H9 (cell line): ENCODE data around the gene KRTAP10-10. TPM values are rescaled to one million over a fixed set of nuclear protein-coding genes. Genes with fewer than 3 reads are reported as not detected.

ENCODE experiments used
- DNase-seq: peaks from one replicate; pipeline ENCODE4 v3.0.0-alpha.2; 2017
- H2AFZ ChIP-seq: one replicate; pipeline ENCODE4 v1.6.1; 2013; ENCODE audit warnings: mild to moderate bottlenecking, low read length, control low read depth, moderate library complexity
- H2AK5ac ChIP-seq: 2 replicates; pipeline ENCODE4 v1.6.1; 2013; ENCODE audit warnings: low read length, control low read depth, mixed read lengths; ENCODE audit not compliant: insufficient read length
- H2BK120ac ChIP-seq: one replicate; pipeline ENCODE4 v1.6.1; 2013; ENCODE audit warnings: low read depth, mild to moderate bottlenecking, low read length, control low read depth, inconsistent platforms; ENCODE audit not compliant: poor library complexity, severe bottlenecking
- H2BK12ac ChIP-seq: 2 replicates; pipeline ENCODE4 v1.6.1; 2013; ENCODE audit warnings: low read length, control low read depth, mixed read lengths, low read depth; ENCODE audit not compliant: insufficient read length
- H2BK15ac ChIP-seq: 2 replicates; pipeline ENCODE4 v1.6.1; 2013; ENCODE audit warnings: low read depth, low read length, control low read depth
- H2BK20ac ChIP-seq: one replicate; pipeline ENCODE4 v1.6.1; 2013; ENCODE audit warnings: low read depth, mild to moderate bottlenecking, low read length, control low read depth, inconsistent platforms; ENCODE audit not compliant: poor library complexity, severe bottlenecking
- H2BK5ac ChIP-seq: 2 replicates; pipeline ENCODE4 v1.6.1; 2013; ENCODE audit warnings: low read length, control low read depth, mixed read lengths; ENCODE audit not compliant: insufficient read length
- H3K14ac ChIP-seq: 2 replicates; pipeline ENCODE4 v1.6.1; 2013; ENCODE audit warnings: low read length, control low read depth; ENCODE audit not compliant: insufficient read depth
- H3K18ac ChIP-seq: 2 replicates; pipeline ENCODE4 v1.6.1; 2013; ENCODE audit warnings: low read depth, mild to moderate bottlenecking, mixed read lengths, low read length, control low read depth; ENCODE audit not compliant: insufficient read length
- H3K23ac ChIP-seq: 2 replicates; pipeline ENCODE4 v1.6.1; 2013; ENCODE audit warnings: low read length, control low read depth, mixed read lengths, low read depth; ENCODE audit not compliant: insufficient read length
- H3K23me2 ChIP-seq: 2 replicates; pipeline ENCODE4 v1.6.1; 2013; ENCODE audit warnings: low read depth, mild to moderate bottlenecking, mixed read lengths, low read length, control low read depth; ENCODE audit not compliant: insufficient read length, poor library complexity, severe bottlenecking
- H3K27ac ChIP-seq: 2 replicates; pipeline ENCODE4 v1.5.1; 2013; ENCODE audit warnings: low read length, control low read depth, mixed read lengths, low read depth; ENCODE audit not compliant: insufficient read length
- H3K27me3 ChIP-seq: 2 replicates; pipeline ENCODE4 v1.6.1; 2013; ENCODE audit warnings: low read length, control low read depth, inconsistent platforms; ENCODE audit not compliant: insufficient read depth
- H3K4ac ChIP-seq: 2 replicates; pipeline ENCODE4 v1.6.1; 2013; ENCODE audit warnings: low read depth, mild to moderate bottlenecking, control low read depth, inconsistent platforms, low read length, moderate library complexity
- H3K4me1 ChIP-seq: 2 replicates; pipeline ENCODE4 v1.6.1; 2013; ENCODE audit warnings: low read length, control low read depth, inconsistent platforms; ENCODE audit not compliant: insufficient read depth
- H3K4me2 ChIP-seq: 2 replicates; pipeline ENCODE4 v1.6.1; 2013; ENCODE audit warnings: low read length, control low read depth, mixed read lengths; ENCODE audit not compliant: insufficient read length, insufficient read depth
- H3K56ac ChIP-seq: 2 replicates; pipeline ENCODE4 v1.6.1; 2013; ENCODE audit warnings: low read depth, mild to moderate bottlenecking, mixed read lengths, low read length, control low read depth; ENCODE audit not compliant: insufficient read length
- H3K79me1 ChIP-seq: 2 replicates; pipeline ENCODE4 v1.6.1; 2013; ENCODE audit warnings: low read depth, mild to moderate bottlenecking, moderate library complexity, low read length, control low read depth, inconsistent platforms; ENCODE audit not compliant: insufficient read depth, poor library complexity, severe bottlenecking
- H3K79me2 ChIP-seq: 2 replicates; pipeline ENCODE4 v1.6.1; 2013; ENCODE audit warnings: low read length, control low read depth, inconsistent platforms; ENCODE audit not compliant: insufficient read depth
- H3K9ac ChIP-seq: 2 replicates; pipeline ENCODE4 v1.6.1; 2013; ENCODE audit warnings: low read length, control low read depth, mixed read lengths; ENCODE audit not compliant: insufficient read length; ENCODE audit errors: extremely low read depth
- H3K9me3 ChIP-seq: one replicate; pipeline ENCODE4 v1.6.1; 2013; ENCODE audit warnings: low read depth, low read length, inconsistent platforms; ENCODE audit not compliant: control insufficient read depth
- H3T11ph ChIP-seq: one replicate; pipeline ENCODE4 v1.6.1; 2013; ENCODE audit warnings: mild to moderate bottlenecking, low read length, control low read depth, inconsistent platforms
- H4K20me1 ChIP-seq: one replicate; pipeline ENCODE4 v1.6.1; 2013; ENCODE audit not compliant: control insufficient read depth, insufficient read length, insufficient read depth
- H4K5ac ChIP-seq: 2 replicates; pipeline ENCODE4 v1.6.1; 2013; ENCODE audit warnings: low read depth, mild to moderate bottlenecking, mixed read lengths, low read length, control low read depth; ENCODE audit not compliant: insufficient read length
- H4K8ac ChIP-seq: replicated peaks from 2 replicates; pipeline ENCODE4 v1.6.1; 2013; ENCODE audit warnings: low read length, control low read depth, mixed read lengths, low read depth; ENCODE audit not compliant: insufficient read length
- H4K91ac ChIP-seq: 2 replicates; pipeline ENCODE4 v1.6.1; 2013; ENCODE audit warnings: low read depth, mild to moderate bottlenecking, moderate library complexity, mixed read lengths, low read length, control low read depth; ENCODE audit not compliant: insufficient read length
- H3K27ac Mint-ChIP-seq, 3 experiments: 2 replicates in 2 of 3; 3 replicates in 1 of 3; pipeline ENCODE4 v1.8.0; 2020 to 2021; ENCODE audit warnings: mixed read lengths in 3 of 3, mild to moderate bottlenecking in 1 of 3, moderate library complexity in 1 of 3
- H3K27me3 Mint-ChIP-seq: 2 replicates; pipeline ENCODE4 v1.8.0; 2021; ENCODE audit warnings: low read depth, mild to moderate bottlenecking, moderate library complexity, mixed read lengths
- H3K36me3 Mint-ChIP-seq, 3 experiments: 2 replicates in 2 of 3; 3 replicates in 1 of 3; pipeline ENCODE4 v1.8.0; 2020 to 2021; ENCODE audit warnings: low read depth in 3 of 3, mixed read lengths in 3 of 3; ENCODE audit not compliant: insufficient read depth in 1 of 3
- H3K4me1 Mint-ChIP-seq, 2 experiments: 2 replicates each; pipeline ENCODE4 v1.8.0; 2020; ENCODE audit warnings: mixed read lengths in 2 of 2
- H3K4me3 Mint-ChIP-seq, 2 experiments: 2 replicates in 1 of 2; 3 replicates in 1 of 2; pipeline ENCODE4 v1.8.0; 2020 to 2021; ENCODE audit warnings: mild to moderate bottlenecking in 2 of 2, mixed read lengths in 2 of 2, moderate library complexity in 1 of 2
- H3K9me3 Mint-ChIP-seq, 2 experiments: 2 replicates in 1 of 2; 3 replicates in 1 of 2; pipeline ENCODE4 v1.8.0; 2020; ENCODE audit warnings: mild to moderate bottlenecking in 2 of 2, mixed read lengths in 2 of 2, moderate library complexity in 1 of 2
- WGBS: extraction: QIAGEN DNeasy Blood & Tissue Kit; methylation state at CpG from one replicate; pipeline ENCODE4 v1.1.7; 2013; ENCODE audit warnings: missing lambda C conversion rate, low lambda C conversion rate, mixed read lengths; ENCODE audit not compliant: insufficient read length; ENCODE audit errors: extremely low coverage; 5-methylcytosine and 5-hydroxymethylcytosine counted together
- total RNA-seq: library from RNA; stranded (reverse); gene quantifications from 2 replicates; pipeline ENCODE4 v1.2.1, GENCODE V29; 2021
- TF ChIP-seq, protein P1 (sequence below): fragments of 200-600 bp; sonication (generic); conservative IDR thresholded peaks from 3 replicates; pipeline ENCODE4 v1.8.0; 2021; ENCODE audit warnings: antibody characterized with exemption, mild to moderate bottlenecking

The KRTAP10-10 gene
- total RNA-seq, 1 experiment from 2014 or later = not detected

DNA sequence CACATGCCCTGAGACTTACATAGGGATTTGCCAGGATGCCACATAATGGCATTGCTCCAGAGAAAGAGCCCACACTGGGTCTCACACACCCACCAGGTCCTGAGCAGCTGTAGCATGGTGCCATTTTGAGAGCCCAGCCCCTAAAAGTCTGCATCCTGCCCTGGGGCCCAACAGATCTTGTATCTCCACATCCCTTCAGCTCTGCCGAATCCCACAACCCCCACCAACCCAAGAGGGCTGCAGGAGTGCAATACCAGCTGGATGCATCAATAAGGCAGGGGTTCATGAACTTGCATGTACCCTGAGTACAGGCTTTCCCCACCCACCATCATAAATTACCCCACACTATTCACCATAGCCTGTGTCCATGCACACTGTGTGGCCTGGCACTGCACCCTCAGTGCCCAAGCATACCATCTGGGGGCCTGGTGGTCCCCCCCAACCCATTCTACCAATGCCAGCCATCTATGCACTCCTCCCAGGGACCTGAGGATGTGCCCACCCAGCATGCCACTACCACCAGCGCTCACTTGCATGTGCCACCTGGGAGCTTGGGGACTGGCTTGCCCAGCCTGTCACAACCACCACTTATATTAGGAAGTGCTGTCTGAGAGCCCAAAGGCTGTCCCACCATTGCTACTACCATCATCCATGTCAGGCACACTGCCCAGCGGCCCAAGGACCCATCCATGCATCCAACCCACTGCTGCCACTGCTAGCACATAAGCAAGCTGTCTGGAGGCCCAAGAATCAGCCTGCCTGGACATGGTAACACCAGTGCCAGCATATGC lies 33.7 kb downstream of the KRTAP10-10 start:
- Histone ChIP-seq H3K23ac (no peak overlapping the region), H2BK15ac (no peak overlapping the region), H3K23me2 (no peaks in the 10 kb centered on the region), H3K9ac (no peak overlapping the region), H4K5ac (no peak overlapping the region), H3K9me3 (no peaks in the 10 kb centered on the region), H4K20me1 (no peaks in the 10 kb centered on the region), H2BK20ac (no peak overlapping the region), H3K18ac (no peak overlapping the region), H3K4ac (no peak overlapping the region), H2BK5ac (no peak overlapping the region), H4K8ac (no peak overlapping the region), H3K56ac (no peak overlapping the region), H3T11ph (no peak overlapping the region), H4K91ac (no peak overlapping the region), H3K4me1 (no peaks in the 10 kb centered on the region), H3K4me2 (no peak overlapping the region), H2BK12ac (no peak overlapping the region), H2AFZ (no peak overlapping the region), H3K79me1 (no peaks in the 10 kb centered on the region), H3K27ac (no peak overlapping the region), H2AK5ac (no peak overlapping the region), H3K79me2 (no peaks in the 10 kb centered on the region), H3K14ac (no peak overlapping the region), H2BK120ac (no peak overlapping the region), H3K27me3 (no peaks in the 10 kb centered on the region)
- Mint-ChIP-seq H3K27ac (no peak overlapping the region), H3K4me1 (no peaks in the 10 kb centered on the region; a peak in 1 of 4 replicates), H3K27me3 (peaks cover 4% of the 10 kb centered on the region; the same call in 1 of the 2 replicates), H3K9me3 (peaks cover 38 to 51% of the 10 kb centered on the region in 2 experiments), H3K36me3 (peaks cover 12 to 43% (median 17%) of the 10 kb centered on the region in 3 experiments), H3K4me3 (no peak overlapping the region)
- DNase-seq = no peak
- TF ChIP-seq, protein P1, sequence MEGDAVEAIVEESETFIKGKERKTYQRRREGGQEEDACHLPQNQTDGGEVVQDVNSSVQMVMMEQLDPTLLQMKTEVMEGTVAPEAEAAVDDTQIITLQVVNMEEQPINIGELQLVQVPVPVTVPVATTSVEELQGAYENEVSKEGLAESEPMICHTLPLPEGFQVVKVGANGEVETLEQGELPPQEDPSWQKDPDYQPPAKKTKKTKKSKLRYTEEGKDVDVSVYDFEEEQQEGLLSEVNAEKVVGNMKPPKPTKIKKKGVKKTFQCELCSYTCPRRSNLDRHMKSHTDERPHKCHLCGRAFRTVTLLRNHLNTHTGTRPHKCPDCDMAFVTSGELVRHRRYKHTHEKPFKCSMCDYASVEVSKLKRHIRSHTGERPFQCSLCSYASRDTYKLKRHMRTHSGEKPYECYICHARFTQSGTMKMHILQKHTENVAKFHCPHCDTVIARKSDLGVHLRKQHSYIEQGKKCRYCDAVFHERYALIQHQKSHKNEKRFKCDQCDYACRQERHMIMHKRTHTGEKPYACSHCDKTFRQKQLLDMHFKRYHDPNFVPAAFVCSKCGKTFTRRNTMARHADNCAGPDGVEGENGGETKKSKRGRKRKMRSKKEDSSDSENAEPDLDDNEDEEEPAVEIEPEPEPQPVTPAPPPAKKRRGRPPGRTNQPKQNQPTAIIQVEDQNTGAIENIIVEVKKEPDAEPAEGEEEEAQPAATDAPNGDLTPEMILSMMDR = no peak
- WGBS = no CpG with 5 or more reads among the region's 3 CpGs
